HG03060 (cell line): Measurements from ENCODE around the gene CDK11A.

Experiments
- ATAC-seq: cut with Tn5 transposase; IDR thresholded peaks from one replicate; pipeline ENCODE4 v1.9.1; 2021; ENCODE audit warnings: low read depth, moderate number of reproducible peaks; ENCODE audit not compliant: unreplicated experiment

The CDK11A gene

DNA sequence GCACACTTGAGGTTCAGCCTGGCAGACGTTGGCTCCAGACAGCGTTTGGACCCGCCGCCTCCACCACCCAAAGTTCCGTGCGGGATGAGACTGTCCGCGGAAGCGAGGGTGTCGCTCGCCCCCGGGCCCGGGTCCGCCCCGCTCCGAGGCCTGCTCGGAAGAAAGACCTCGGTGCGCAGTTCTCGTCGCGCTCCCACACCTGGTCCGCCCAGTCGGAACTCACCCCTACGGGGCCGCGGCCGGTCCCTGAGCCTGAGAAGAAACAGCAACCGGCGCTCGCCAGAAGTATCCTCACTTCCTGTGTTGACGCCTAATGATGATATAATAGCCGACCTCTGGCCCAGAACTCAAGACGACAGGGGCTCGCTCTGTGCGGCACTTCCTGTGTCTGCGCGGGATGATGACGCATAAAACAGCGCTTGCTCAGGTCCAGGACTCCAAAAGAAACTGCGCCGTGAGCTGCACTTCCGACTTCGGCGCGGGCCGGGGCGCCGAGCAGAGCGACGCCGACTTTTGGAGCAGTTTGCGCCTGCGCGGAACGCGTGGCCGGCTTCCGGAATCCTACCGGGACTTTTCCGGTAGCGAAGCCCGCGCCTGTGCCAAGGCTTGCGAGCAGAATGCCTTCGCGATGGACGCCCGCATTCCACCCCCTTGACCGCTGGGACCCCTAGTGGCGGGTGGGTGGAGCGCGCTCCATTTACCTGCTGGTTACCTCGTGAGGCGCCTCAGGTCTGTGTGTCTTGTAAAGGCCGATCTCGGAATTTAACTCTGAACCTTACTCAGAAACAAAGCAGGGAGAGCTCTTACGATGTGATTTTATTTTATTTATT lies at the start of gene CDK11A:
TSS of gene CDK11A (minus strand) at position 323 of the 830 bp plus-strand sequence. CDS start 1,539 bp downstream, outside the sequence.
- ATAC-seq = peak; percentile 91

DNA sequence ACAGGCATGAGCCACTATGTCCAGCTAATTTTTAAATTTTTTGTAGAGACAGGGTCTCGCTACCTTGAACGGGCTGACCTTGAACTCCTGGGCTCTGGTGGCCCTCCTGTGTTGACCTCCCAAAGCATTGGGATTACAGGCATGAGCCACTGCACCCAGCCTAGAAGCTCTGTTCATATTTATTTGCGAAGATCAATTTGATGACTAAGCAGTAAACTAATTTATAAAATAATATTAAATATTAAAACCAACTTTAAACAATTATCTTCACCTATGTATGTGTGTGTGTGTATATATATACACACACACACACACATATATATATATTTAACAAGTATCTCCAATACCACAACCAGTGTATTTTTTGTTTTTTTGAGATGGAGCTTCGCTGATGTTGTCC lies 49.7 kb upstream of the CDK11A start:
- ATAC-seq = no peak

DNA sequence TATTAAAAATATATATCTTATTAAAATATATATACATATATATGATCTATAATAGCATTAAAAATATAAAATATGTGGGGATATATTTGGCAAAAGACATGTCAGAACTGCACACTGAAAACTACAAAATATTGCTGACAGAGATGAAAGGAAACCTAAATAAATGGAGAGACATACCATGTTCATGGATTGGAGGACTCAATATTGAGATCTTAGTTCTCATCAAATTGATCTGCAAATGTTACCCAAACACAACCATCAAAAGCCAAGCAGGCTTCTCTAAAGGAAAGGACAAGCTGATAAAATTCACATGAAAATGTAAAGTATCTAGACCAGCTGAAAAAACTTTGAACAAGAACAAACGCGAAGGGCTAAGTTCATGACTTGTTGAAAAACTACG lies 46.9 kb upstream of the CDK11A start:
- ATAC-seq = no peak

DNA sequence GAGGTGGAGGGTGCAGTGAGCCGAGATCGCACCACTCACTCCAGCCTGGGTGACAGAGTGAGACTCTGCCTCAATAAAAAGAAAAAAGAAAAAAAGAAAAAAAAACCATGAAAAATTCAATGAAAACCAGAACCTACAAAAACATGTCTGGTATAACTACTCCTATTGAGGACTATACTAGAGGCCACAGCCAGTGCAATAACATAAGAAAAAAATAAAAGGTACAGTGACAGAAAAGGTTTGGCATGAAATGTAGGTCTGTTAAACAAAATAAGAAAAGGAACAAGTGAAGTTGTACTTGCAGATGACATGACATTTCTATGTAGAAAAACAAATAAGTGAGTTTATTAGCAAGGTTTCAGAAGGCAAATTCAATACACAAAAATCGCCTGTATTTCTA lies 45.9 kb upstream of the CDK11A start:
- no peak for ATAC-seq

DNA sequence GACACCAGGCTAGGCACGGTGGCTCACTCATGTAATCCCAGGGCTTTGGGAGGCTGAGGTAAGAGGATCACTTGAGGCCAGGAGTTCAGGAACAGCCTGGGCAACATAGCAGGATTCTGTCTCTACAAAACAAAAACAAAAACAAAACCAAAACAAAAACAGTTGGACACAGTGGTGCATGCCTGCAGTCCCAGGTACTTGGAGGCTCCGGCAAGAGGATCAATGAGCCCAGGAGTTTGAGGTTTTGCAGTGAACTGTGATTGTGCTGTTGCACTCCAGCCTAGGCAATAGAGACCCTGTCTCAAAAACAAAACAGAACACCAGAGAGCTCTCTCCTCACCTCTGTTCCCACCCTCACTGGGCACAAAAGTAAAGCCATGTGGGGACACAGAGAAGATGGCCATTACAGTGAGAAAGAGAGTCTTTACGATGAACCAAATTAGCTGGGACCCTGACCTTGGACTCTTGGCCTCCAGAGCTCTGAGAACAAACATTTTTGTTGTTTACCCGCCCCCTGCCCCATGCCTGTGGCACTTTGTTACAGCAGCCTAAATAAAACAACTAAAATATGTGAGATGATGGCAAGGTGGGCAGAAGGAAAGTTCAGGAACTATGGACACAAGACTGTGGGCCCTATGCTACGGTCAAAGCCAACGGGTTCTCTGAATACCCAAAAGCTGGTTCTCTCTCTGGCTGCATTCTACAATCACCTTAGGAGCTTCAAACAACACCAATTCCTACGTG lies 44.3 kb upstream of the CDK11A start:
- ATAC-seq = no peak

DNA sequence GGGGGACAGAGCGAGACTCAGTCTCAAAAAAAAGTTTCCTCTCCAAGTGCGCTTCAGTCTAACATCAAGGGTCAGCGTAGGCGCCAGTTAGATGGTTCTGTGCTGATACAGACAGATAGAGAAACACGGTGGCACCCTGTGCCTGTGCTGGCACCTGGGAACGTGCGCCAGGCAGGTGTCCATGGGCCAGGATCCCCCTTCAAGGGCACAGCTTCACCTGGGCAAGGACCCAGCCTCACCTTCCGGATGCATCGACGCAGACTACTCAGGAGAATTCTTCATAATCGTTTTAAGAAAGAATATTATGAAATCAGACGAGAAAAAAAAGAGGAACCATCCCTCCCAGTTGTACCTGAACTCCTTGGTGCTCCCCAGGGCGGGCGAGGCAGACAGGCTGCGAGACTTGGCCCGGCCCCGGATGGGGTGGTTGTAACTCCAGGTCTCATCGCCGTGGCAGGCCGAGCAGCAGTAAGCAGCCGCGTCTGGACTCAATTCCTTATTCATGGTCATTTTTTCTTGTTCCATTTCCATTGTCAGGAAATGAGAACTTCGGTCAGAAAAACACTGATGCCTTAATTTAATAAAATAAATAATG lies 40.8 kb upstream of the CDK11A start:
- no peak for ATAC-seq

DNA sequence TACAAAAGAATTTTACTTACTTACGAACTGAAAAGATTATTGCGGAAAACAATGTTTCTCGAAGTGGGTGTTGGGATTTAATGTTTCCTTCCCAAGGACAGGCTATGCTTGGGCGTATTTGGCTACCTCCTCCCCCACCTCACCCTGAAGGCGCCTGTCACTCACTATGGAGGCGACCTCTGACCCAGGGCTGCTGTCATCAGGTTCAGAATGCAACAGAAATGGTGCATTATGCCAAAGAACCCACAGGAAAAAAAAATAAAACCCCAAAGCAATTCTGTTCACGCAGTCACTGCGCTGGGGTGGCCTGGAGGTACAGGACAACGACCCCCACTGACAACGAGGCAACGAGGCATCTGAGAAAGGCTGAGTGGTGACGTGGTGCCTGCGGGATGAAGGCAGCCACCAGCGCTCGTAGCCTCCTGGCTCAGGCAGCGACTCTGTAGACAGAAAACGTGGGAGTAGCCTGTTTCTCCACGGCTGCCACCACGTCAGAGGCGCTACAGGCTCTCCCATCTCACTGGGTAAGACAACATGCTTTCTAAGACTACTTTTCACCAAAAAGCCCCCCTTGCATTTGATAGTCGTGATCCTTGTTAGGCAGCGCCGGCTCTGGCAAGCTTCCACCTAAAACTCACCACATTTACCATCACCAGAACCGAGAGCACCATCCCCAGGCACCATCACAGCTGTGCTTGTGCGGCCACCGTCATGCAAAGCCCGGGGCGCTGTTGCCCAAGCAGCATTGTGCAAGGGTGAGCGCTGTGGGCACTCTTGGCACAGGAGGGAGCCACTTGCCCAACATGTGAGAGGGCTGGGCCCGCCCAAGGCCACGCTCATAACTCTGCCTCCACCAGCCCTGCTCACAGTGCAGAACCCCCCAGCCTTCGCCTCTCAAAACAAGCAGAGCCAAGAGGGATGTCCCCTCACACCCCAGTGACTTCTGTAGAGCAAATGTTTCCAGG lies 39.8 kb upstream of the CDK11A start:
- no peak for ATAC-seq

DNA sequence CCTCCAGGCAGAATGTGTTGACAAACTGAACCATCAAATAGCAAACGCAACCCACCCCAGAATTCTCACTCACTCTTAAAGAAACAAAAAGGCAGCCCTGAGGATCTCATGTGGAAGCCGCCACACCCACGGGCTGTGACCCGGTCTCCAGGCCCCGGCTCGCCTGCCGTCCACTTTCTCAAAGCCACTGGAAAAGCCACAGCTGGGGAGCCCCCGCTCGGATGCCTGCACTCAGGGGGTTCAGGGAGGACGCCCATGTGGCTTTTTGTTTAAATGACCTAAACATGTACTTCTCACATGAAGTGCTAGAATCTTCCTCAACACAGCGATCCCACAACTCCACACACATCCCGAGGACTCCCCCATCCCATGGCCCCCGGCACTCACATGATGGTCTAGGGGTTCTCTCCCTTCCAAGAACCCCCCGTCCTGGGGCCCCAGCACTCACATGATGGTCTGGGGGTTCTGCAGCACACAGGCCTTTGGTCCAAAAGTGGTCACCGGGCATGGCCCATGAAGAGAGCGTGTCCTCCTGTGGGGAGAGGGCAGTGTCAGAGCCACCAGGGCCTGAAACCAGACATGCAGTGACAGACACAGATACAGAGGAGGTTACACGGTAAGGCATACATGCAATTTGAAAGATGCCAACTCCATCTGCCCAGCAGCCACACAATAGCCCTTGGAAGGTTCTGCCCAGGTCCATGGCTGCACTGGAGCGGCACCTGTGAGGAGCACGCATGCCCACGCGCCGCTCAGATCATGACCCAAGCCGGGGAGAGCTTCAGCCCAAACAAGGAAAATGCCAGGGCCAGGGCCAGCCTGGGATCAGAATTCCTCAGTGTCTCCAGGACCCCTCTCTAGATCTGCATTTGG lies 37.6 kb upstream of the CDK11A start:
- no peak for ATAC-seq

DNA sequence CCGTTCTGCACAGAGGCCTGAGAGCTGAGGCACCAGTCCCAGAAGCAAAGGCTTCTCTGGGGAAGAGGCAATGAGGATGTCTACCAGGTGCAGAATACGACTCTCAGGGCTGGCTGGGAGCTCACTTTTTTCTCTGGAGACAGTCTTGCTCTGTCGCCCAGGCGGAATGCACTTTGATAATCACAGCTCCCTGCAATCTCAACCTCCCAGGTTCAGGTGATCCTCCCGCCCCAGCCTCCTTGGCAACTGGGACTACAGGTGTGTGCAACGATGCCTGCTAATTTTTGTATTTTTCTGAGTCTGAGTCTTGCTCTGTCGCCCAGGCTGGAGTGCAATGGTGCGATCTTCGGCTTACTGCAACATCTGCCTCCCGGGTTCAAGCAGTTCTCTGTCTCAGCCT lies 36.6 kb upstream of the CDK11A start:
- ATAC-seq = no peak

DNA sequence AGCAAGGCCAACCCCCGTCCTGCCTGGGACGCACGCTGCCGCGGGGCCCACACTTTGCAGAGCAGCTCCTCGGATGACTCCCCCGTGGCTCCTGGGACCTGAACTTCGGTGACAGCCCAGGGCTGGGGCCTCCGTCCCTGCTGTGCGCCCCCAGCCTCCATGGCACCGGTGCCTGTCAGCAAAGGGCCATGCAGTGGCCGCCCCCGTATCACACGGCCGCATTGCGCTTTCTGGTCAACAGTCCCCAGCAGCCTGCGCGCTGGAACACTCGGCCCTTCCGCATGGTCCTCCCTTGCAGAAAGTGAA lies 36.1 kb upstream of the CDK11A start:
- ATAC-seq = no peak

DNA sequence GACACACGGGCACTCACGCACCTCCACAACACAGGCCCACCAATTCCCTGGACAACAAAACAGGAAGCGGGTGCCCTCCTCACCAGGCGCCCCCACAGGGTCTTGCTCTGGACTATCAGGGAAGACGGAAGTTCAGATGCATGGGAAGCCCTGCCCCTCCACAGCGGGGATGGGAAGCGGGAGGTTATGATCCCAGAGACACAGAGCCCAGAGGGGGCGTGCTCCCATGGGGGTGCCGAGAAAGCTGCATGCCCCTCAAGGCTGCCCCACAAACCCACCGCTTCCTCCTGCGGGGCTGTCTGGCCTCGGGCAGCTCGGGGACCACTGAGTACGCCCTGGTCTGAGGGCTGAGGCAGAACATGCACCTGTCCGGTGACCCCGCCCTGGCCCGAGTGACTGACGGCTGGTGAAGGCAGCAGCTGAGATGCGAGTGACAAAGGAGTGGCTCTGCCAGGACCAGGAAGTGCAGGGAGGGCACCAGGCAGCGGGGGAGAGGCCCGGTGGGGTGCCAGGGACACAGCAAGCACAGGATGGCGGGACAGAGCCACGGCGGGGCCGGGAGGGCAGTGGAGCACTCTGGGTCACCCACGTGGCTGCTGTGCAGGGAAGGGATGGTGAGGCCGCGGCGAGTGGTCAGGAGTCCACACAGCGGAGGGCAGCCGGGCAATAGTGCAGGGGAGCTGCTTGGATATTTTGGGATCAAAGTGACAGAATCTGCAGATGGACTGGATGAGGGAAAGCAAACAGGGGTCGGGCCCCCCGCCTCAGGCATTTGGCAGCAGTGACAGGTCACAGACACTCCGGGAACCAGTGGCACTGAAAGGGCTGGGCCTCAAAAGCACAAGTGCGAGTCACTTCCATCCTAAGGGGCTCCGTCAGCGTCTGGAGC lies 35.5 kb upstream of the CDK11A start:
- ATAC-seq = no peak

DNA sequence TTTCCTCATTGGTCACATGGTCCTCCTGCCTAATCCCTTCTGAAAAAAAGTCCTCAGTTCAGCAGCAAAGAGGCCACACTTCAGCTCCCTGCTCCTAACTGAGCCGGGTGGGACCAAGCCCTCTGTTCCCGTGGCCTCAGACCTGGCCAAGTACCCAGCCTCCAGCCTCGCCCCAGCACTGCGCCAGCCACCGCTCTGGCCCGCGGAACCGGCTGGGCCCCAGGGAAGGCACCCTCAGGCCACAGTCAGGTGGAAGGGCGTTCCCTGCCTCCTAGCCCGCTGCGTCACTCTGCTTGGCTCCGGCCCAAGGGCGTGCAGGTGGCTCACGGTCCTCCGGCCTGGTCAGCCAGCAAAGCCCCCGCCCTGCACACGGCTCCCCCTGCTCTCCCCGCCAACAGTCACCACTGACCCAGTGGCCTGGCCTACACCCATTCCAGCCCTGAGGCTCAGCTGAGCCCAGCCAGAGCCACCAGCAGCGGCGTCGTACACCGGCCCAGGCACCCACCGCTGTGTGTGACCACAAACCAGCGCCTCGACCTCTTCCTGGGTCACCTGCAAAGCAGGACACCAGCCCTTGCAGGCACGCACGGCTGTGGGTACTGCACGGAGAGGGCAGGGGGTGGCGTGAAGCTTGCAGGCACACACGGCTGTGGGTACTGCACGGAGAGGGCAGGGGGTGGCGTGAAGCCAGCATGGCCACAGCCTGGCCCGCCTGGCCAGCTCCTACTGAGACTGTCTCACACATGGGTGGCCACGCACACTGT lies 34.7 kb upstream of the CDK11A start:
- ATAC-seq = no peak

DNA sequence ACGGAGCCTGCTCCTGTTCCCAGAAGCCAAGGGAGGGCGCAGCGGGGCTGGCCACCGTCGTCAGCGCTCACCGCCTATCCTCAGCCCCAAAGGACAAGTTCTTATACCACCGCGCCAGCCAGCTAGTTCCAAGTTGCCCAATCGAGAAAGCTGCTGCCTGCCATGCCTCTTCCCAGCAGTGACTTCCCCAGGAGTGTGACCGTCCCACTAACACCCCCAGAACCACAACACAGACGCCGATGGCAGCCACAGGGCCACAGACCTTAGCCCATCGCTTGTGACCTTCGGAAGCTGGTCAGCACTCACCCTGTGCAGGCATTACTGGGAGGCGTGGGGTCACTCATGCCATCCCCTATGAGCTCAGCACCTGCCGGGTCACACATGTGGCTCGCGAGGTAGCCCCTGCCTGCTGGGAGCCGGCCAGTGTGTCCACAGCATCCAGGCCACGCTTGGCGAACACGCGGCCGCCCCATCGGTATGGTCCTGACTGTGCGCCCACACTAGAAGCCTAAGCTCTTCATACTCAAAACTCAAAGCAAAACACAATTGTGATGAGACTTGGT lies 34.0 kb upstream of the CDK11A start:
- no peak for ATAC-seq

DNA sequence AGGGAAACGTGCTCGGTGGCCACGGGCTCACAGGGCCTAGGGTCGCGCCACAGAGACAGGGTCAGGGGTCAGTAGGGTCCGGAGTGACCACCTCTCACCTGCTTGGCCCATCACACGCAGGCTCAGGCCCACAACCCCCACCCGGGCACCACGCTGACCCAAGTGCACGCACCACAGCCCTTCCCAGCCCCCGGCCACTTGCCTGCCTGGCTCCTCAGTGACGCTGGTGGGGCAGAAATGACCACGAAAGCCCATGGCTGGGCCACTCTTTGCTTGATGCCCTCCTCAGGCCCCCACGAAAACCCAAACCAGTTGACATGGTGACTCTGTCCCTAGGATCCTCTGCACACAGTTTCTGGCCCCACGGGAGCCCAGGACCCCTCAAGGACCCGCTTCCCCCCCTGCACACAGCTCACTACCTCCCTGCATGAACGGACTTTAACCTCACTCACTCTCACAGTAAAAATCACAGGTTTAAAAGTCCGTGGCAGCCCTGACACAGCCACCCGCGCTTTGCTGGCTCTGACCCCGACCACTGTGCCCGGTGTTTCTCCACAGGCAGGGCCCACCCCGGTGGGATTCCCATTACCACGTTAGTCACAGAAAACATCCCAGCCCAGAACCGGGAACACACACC lies 33.4 kb upstream of the CDK11A start:
- no peak for ATAC-seq

DNA sequence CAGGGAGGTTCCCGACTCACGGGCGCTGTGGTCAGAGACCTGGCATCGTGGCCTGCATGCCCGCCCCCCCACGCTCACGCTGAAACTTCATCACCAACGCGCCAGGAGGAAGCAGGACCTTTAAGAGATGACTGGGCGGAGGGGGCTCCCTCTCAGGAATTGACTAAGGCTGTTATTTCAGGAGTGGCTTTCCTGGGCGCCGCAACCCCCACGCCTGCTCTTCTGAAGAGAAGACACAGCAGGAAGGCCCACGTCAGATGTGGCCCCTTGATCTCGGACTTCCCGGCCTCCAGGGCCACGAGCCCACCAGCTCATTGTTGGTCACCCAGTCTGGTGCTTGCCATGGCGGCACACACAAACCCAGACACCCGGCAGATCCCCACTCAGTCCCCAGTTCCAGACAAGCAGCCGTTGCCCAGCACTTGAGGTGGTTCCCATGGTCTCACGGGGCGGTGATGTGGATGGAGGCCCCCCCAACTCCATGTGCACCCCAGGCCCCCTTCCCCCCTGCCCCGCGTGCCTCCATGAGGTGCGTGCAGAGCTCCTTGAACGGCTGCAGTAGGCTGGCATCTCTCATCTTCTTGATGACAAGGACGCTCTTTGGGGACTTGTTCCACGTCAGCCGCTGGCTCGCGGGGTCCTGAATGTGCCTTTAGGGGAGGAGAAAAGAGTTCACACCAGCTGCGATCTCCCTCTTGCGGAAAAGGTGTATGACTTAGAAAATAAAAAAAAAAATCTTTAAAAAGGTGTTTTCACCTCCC lies 32.7 kb upstream of the CDK11A start:
- ATAC-seq = no peak

DNA sequence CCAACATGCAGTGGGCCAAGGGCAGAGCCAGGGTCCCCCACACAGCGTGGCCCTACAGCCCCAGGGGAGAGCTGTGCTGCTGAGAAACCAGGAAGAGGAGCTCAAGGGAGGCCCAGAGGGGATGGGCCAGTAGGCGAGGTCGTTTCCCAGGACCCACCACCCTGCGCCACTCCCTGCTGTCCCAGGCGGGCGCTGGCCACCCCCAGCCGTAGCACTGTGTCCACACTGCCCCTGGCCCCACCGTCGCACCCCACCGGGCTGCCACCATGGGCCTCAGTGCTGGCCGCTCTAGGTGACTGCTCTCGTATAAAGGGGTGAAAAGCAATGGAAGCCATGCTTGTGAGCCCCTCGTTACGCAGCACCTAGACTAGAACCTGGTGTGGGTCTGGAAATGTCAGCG lies 31.7 kb upstream of the CDK11A start:
- no peak for ATAC-seq
